GM21360 (cell line): ENCODE measurements around the gene FHIT.
"Not testable (repeated sequence)": the region's sequence is repeated elsewhere in the genome, so short reads cannot be mapped to it uniquely, and the experiment has no call there.

ENCODE experiments used
- ATAC-seq: cut with Tn5 transposase; IDR thresholded peaks from one replicate; pipeline ENCODE4 v1.9.1; 2021; ENCODE audit warnings: mild to moderate bottlenecking, moderate library complexity; ENCODE audit not compliant: unreplicated experiment

FHIT gene

DNA sequence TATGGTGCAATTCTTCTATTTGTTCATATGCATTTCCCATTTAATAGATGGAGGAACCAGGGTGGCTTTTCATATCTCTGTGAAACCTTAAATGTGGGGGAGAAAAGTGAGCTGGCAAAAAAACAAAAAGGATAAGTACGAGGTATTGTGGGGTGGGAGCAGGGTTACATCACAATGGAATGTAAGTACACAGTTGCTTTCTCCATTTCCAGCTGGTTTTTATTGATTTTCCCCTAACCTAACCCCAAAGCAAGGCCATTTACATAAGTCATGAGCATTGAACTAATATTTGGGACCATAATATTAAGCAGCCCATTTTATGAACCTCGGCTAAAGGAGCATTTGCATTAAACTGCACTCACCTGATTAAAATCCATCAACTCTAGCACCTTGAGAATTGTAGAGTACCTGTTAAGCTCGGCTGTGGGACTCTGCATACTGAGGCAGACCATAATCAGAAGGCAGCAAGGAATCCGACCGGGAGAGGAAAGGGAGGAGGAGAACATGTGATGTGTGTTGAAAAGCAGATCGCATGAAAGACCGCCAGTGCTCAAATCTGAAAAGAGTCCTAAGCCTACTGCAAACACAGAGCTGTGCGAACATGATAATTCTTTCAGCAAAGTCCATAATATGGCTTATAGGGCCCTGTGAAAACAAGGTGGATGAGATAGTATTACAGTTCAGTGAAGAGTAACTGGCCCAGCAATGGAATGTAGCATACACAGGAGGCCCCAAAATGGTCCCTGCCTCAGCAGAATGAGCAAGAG, 513.4 kb downstream of the FHIT start:
- ATAC-seq: no peak

- ATAC-seq: no peak
Observed at GRCh38 chr3:60730371-60730770, 520.9 kb downstream of the FHIT start.

DNA sequence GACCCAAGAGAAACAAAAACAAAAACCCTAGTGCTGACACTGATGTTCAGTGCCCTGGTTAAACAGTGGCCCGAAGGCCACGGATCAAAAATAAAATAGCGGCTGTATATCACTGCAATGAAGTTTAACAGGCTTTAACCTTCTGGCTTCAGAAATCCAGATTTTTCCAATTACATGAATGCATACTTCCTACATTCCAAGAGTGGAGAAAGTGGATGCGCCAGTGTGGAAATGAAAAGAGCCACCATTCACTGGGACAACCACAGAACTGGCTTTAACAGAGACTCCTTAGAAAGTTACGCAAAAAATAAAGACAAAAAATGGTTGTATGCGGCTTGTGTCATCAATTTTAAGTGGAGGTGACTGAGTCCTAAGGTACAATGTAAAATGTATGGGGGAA, 522.2 kb downstream of the FHIT start:
- no peak for ATAC-seq

DNA sequence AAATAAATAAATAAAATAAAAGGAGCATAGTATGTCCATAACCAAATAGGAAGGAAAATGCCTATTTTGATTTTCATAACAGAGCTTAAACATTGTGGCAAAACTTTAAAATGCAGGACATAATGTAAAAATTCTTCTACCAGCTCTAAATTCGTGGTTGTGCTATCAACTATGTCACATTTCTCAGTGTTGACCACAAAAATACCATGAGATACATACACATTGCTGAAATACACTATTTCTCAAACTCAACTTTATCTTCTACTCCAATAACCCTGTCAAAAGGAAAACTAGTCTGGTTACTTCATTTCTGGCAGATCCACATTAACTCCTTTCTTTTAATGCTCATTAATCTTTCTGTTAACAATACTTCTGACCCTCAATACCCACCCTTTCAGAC, 523.2 kb downstream of the FHIT start:
- ATAC-seq: no peak

DNA sequence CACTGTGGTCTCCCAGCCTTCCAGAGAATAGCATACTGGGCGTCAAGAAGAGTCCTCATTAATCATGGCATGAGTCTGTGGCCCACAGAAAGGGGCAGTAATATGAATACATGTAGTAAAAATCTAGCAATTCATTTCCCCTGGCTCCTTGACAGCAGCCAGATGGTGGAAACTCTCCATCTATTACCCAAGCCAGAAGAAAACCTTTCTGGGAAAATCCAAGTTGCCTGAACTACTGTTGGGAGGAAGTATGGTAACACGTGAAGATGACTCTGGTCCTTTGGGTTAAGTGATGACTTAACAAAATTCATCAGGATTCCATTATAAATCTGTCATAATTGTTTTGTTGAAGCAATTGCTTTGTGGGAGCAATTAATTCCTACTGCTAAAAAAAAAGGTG, 530.5 kb downstream of the FHIT start:
- no peak for ATAC-seq

DNA sequence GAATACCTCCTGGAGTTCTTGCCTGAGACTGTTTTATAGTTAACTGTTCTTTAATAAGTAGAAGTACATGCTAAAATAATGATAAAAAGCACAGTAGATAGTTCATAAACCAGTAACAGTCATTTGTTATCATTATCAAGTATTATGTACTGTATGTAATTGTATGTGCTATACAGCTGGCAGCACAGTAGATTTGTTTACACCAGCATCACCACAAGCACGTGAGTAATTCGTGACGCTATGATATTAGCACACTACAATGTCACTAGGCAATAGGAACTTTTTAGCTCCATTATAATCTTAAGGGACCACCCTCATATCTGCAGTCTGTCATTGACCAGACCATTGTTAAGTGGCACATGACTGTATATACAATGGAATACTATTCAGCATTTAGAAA, 534.7 kb downstream of the FHIT start:
- no peak for ATAC-seq

GRCh38 chr3:60708191-60708975, 542.9 kb downstream of the FHIT start:
- ATAC-seq: no peak

DNA sequence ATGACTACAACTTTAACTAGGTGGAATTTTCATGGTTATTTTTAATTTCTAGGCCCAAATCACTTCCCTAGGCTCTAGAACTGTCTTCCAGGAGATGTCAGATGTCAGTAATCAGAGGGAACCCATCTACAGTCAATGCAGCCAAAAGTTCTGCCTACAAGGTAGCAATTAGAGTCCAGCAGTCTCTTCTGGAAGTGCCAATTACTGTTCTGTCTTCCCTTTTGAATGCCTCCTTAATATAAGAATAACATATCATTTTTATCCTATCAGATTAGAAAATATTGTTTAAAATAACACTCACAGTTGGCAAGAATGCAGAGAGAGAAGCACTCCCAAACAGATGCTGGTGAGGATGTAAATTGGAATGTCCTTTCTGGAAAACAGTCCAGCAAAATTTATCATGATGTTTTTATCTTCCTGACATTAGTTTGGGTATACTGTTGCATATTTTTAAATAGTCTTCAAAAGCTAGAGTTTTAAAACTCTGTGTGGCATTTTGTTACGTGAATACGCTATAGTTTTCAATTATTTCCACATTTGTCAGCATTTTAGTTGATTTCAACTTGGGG, 543.7 kb downstream of the FHIT start:
- ATAC-seq: no peak

DNA sequence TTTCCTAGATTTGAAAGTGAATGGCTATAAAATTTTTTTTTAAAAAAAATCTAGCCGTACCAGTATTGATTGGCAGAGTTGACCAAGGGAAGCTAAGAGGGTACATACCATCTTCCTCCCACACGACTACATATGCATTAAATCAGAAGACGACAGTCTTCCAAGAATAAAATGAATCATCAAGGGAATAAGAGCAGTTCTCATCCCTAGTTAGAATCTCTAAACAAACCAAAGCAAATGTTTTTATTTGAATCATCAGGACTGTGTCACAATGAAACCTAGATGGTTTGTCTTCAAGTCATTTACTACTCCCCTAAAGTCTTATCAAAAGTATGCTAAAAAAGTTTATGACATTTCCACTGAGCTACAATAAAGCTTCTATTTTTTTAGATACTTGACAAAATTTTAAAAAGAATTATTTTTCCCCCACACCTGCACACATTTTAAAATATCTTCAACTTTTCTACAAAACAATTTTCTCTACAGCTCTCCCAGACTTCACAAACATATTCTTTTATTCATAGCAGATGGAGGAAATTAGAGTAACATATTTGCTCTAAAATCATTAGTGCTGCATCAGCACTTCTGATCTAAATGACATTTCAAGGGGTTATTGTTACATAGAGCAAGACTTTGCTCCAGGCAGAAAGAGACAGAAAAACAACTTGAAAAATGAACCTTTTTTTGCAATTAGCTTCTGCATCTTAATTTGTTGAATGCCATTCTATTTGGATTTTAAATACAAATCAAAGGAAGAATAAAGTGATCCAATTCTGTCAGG, 547.1 kb downstream of the FHIT start:
- no peak for ATAC-seq

GRCh38 chr3:60703008-60703407, 548.2 kb downstream of the FHIT start:
- ATAC-seq: no peak

- ATAC-seq: no peak
Observed at GRCh38 chr3:60698117-60698516, 553.1 kb downstream of the FHIT start.

- no peak for ATAC-seq
Observed at GRCh38 chr3:60697132-60697531, 554.1 kb downstream of the FHIT start.

- no peak for ATAC-seq
Observed at GRCh38 chr3:60696428-60697125, 554.7 kb downstream of the FHIT start.

DNA sequence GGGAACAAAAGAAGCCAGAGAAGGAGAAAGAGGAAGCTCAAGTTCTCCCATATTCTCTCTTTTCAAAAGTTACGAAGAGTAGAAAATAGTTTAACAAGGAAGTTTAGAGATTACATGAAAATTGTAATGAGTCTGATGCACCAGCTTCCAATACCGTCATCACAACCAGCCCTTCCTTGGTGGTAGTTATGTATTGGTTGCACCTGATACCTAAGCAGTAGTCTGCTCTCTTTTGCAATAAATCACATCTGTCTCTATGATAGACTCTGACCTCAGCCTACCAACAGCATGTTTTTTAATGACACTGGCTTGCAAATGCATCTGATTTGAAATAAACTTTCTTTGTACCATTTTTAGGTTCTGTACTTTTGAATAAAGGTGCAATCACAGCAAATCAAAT, 575.8 kb downstream of the FHIT start:
- no peak for ATAC-seq

DNA sequence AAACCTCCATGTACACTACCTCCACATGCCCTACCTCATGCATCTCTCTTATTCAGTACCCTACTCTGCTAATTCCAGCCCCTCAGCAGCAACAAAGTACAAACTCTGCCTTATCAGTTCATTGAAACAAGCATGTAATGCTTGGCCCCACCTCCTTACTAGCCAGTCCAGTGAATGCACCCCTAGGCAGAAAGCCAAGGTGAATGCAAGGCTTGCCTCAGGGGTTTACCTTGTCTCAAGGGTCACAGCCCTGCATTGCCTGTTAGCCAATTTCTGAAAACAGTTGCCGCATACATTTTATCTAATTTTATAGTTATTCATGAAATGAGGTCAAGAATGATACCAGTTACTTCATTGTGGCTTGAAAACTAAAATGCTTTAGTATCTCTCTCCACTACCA, 576.4 kb downstream of the FHIT start:
- no peak for ATAC-seq

DNA sequence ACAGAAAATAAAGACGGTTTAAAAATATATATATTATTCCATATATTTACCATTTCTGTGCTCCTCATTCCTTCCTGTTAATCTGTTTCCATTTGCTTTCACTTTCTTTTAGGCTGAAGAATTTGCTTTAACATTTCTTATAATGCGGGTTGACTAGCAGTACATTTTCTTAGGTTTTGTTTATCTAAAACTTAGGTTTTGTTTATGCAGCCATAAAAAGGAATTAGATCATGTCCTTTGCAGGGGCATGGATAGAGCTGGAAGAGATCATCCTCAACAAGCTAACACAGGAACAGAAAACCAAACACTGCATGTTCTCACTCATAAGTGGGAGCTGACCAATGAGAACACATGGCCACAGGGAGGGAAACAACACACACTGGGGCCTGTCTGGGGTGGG, 578.1 kb downstream of the FHIT start:
- no peak for ATAC-seq

- not testable (repeated sequence) for ATAC-seq
Observed at GRCh38 chr3:60672337-60672736, 578.9 kb downstream of the FHIT start.

DNA sequence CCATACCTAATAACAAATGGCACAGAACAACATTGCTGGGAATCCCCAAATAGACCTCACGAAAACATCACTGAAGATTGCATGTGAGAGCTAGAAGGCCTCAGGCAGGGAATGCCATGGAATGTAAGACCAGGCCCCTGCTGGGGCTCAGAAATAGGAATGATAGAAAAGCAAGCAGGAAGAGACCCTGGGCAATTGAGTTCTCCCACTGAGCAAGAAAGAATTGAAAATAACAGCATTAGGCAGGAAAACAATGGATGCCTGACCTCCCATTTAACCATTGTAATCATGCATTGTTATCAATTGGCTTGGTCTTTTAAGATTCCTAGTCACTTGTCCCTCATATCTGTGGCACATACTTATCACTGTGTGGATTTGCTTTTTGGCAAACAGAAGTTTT, 581.6 kb downstream of the FHIT start:
- no peak for ATAC-seq

- ATAC-seq: no peak
Observed at GRCh38 chr3:60660026-60660425, 591.2 kb downstream of the FHIT start.

DNA sequence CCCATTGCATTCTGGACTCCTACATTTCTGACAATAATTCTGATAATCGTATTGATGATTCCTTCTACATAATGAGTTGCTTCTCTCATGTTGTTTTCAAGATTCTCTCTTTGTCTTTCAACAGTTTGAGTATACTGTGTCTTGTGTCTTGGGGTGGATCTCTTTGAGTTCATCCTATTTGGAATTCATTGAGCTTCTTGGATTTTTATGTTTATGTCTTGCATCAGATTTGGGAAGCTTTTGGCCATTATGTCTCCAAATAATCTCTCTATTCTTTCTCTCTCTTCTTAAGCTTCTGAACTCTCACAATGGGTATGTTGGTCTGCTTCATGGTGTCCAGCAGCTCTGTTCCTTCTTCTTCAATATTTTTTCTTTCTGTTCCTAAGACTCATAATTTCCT, 592.2 kb downstream of the FHIT start:
- ATAC-seq: no peak

DNA sequence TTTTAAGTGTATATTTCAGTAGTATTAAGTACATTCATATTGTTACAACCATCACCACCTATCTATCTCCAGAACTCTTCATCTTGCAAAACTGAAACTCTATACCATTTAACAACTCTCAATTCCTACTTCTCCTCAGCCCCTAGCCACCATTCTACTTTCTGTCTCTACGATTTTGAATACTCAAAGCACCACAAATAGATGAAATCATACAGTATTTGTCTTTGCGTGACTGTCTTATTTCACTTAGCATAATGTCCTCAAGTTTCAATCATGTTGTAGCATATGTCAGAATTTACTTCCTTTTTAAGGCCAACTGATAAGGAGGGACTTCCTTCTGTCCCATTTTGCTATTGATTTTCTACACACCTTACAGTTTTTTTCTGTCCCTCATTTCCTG, 593.3 kb downstream of the FHIT start:
- peak; percentile 96 for ATAC-seq
